ENCODE results near the gene KAT2B.

DNA sequence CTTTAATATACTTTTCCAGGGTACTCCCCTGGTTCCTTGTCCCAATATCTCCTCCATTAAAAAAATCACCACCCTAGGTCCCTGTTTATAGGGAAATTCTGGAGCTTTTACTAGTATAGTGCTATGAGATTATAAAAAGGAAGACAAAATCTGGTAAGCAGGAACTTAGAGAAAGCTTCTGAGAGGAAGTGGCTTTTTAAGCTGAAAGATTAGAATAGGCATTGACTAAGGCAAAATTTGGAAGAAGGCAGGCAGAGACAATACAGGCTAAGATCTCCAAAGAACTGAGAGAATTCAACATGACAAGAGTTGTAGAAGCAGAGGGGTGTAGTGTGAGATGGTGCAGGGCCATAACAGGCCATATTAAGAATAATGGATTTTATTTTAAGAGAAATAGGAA is 120.0 kb downstream of the KAT2B start:
- TF ChIP-seq MEF2A (IDR thresholded peaks at IDR 0.05; ENCODE audit: borderline replicate concordance, low read depth) (no peak), NFIC (IDR thresholded peaks at IDR 0.05; ENCODE audit: borderline replicate concordance) (no peak), RCOR1 (IDR thresholded peaks at IDR 0.05; ENCODE audit: low read length) (no peak), EP300 (IDR thresholded peaks at IDR 0.05; ENCODE audit: borderline replicate concordance in 1 of 2, low read depth in 1 of 2, low read length in 1 of 2) (no peak)
- TF ChIP-seq, protein P1, sequence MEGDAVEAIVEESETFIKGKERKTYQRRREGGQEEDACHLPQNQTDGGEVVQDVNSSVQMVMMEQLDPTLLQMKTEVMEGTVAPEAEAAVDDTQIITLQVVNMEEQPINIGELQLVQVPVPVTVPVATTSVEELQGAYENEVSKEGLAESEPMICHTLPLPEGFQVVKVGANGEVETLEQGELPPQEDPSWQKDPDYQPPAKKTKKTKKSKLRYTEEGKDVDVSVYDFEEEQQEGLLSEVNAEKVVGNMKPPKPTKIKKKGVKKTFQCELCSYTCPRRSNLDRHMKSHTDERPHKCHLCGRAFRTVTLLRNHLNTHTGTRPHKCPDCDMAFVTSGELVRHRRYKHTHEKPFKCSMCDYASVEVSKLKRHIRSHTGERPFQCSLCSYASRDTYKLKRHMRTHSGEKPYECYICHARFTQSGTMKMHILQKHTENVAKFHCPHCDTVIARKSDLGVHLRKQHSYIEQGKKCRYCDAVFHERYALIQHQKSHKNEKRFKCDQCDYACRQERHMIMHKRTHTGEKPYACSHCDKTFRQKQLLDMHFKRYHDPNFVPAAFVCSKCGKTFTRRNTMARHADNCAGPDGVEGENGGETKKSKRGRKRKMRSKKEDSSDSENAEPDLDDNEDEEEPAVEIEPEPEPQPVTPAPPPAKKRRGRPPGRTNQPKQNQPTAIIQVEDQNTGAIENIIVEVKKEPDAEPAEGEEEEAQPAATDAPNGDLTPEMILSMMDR (IDR thresholded peaks at IDR 0.05) = no peak

All from SK-N-SH (cell line).